Gastroesophageal sphincter (tissue), 3 donors: ENCODE measurements around the gene CAMK2N1.

Source experiments
- EP300 ChIP-seq: sonication (generic); formaldehyde crosslinking; IDR thresholded peaks from one replicate; pipeline ENCODE4 v1.6.1; 2017; ENCODE audit warnings: antibody characterized with exemption, mild to moderate bottlenecking
- POLR2A ChIP-seq, 2 donors: fragments of 450-650 bp; IDR thresholded peaks; one replicate each; pipeline ENCODE4 v1.6.1; 2017; ENCODE audit warnings: antibody characterized with exemption in 2 of 2, mild to moderate bottlenecking in 2 of 2, moderate library complexity in 1 of 2
- POLR2AphosphoS5 ChIP-seq: sonication (generic); formaldehyde crosslinking; IDR thresholded peaks from one replicate; pipeline ENCODE4 v1.6.1; 2017; ENCODE audit warnings: antibody characterized with exemption
- TF ChIP-seq, protein P1 (sequence below), 4 experiments: fragments of 200-600 bp in 2 of 4; fragments of 450-650 bp in 2 of 4; sonication (generic) in 1 of 4; IDR thresholded peaks; one replicate each; pipeline ENCODE4 v1.5.1; 2017 to 2019; ENCODE audit warnings: antibody characterized with exemption in 4 of 4, mild to moderate bottlenecking in 2 of 4, moderate library complexity in 2 of 4

DNA sequence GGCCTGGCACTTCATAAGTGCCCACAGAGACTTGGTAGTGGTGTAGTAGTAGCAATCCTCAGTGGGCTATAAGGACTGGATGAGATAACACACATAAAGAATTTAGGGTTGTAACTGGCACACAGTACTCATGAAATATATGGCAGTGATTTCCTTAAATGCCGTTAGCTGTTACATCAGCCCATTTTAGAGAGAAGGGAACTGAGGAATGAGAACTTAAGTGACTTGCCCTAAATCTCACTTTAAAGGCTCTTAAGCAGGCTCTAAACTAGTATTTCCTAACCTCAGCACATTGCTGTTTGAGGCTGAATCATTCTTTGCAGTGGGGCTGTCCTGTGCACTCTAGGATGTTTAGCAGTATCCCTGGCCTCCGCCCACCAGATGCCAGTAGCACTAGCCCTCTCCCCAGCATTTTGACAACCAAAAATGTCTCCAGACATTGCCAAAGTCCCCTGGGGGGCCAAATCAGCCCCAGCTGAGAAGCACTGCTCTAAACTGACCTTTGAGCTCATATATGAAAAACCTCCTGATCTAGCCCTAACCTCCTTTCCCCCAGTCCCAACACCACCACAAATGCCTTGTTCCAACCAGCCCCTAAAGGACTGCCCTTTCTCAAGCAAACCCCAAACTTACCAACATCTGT lies 11.6 kb downstream of the CAMK2N1 start:
- TF ChIP-seq, protein P1, sequence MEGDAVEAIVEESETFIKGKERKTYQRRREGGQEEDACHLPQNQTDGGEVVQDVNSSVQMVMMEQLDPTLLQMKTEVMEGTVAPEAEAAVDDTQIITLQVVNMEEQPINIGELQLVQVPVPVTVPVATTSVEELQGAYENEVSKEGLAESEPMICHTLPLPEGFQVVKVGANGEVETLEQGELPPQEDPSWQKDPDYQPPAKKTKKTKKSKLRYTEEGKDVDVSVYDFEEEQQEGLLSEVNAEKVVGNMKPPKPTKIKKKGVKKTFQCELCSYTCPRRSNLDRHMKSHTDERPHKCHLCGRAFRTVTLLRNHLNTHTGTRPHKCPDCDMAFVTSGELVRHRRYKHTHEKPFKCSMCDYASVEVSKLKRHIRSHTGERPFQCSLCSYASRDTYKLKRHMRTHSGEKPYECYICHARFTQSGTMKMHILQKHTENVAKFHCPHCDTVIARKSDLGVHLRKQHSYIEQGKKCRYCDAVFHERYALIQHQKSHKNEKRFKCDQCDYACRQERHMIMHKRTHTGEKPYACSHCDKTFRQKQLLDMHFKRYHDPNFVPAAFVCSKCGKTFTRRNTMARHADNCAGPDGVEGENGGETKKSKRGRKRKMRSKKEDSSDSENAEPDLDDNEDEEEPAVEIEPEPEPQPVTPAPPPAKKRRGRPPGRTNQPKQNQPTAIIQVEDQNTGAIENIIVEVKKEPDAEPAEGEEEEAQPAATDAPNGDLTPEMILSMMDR (IDR thresholded peaks at IDR 0.05) = no peak
- TF ChIP-seq EP300 = no peak
- TF ChIP-seq POLR2A (IDR thresholded peaks at IDR 0.05) = no peak
- TF ChIP-seq POLR2AphosphoS5 = no peak
